GM19238 (cell line): ENCODE results near the gene KCNQ1.
A peak's percentile ranks its signal among the peaks of the same experiment; 100 is the strongest.

Experiments
- DNase-seq: peaks from one replicate; pipeline ENCODE4 v3.0.0; 2011; ENCODE audit warnings: low spot score; ENCODE audit not compliant: insufficient read length

KCNQ1 gene

GRCh38 chr11:2424811-2425495 lies 19.9 kb upstream of the KCNQ1 start:
- no peak for DNase-seq

- no peak for DNase-seq
Observed at GRCh38 chr11:2425506-2425905, 19.3 kb upstream of the KCNQ1 start.

GRCh38 chr11:2426221-2426620 lies 18.6 kb upstream of the KCNQ1 start:
- no peak for DNase-seq

GRCh38 chr11:2426826-2427521 lies 17.8 kb upstream of the KCNQ1 start:
- no peak for DNase-seq

- no peak for DNase-seq
Observed at GRCh38 chr11:2427721-2428321, 17.0 kb upstream of the KCNQ1 start.

GRCh38 chr11:2428322-2428795 lies 16.4 kb upstream of the KCNQ1 start:
- DNase-seq: peak; percentile 57

- no peak for DNase-seq
Observed at GRCh38 chr11:2431395-2431794, 13.4 kb upstream of the KCNQ1 start.

GRCh38 chr11:2432171-2432621 lies 12.6 kb upstream of the KCNQ1 start:
- no peak for DNase-seq

- no peak for DNase-seq
Observed at GRCh38 chr11:2432628-2433071, 12.2 kb upstream of the KCNQ1 start.

GRCh38 chr11:2433106-2433925 lies 11.5 kb upstream of the KCNQ1 start:
- no peak for DNase-seq

- no peak for DNase-seq
Observed at GRCh38 chr11:2434008-2434407, 10.8 kb upstream of the KCNQ1 start.

- no peak for DNase-seq
Observed at GRCh38 chr11:2434506-2435255, 10.1 kb upstream of the KCNQ1 start.

GRCh38 chr11:2435288-2436012 lies 9.4 kb upstream of the KCNQ1 start:
- DNase-seq: no peak

GRCh38 chr11:2436013-2436520 lies 8.7 kb upstream of the KCNQ1 start:
- DNase-seq: no peak

- no peak for DNase-seq
Observed at GRCh38 chr11:2436521-2437031, 8.2 kb upstream of the KCNQ1 start.

GRCh38 chr11:2437516-2437915 lies 7.3 kb upstream of the KCNQ1 start:
- no peak for DNase-seq

- no peak for DNase-seq
Observed at GRCh38 chr11:2439820-2440219, 5.0 kb upstream of the KCNQ1 start.

GRCh38 chr11:2440646-2441045 lies 4.2 kb upstream of the KCNQ1 start:
- no peak for DNase-seq

GRCh38 chr11:2441171-2441570 lies 3.6 kb upstream of the KCNQ1 start:
- DNase-seq: no peak

GRCh38 chr11:2442589-2442988 lies 2.2 kb upstream of the KCNQ1 start:
- no peak for DNase-seq
